IMR-90 (cell line): ENCODE measurements around the gene SEL1L3.

Experiments
- BHLHE40 ChIP-seq: fragments of 150-350 bp; IDR thresholded peaks from 2 replicates; pipeline ENCODE4 v1.6.1; 2016; ENCODE audit warnings: mild to moderate bottlenecking, low read depth, low read length
- CTCF ChIP-seq: conservative IDR thresholded peaks from 2 replicates; pipeline ENCODE4 v1.5.1; 2012; ENCODE audit warnings: mild to moderate bottlenecking, low read depth, low read length, improper control_type of control experiment
- MAFK ChIP-seq: IDR thresholded peaks from 2 replicates; pipeline ENCODE4 v1.6.1; 2012; ENCODE audit warnings: low read depth, low read length, improper control_type of control experiment
- NFE2L2 ChIP-seq: fragments of 150-350 bp; IDR thresholded peaks from 2 replicates; pipeline ENCODE4 v1.6.1; 2016; ENCODE audit warnings: low read depth, mild to moderate bottlenecking, low read length

DNA sequence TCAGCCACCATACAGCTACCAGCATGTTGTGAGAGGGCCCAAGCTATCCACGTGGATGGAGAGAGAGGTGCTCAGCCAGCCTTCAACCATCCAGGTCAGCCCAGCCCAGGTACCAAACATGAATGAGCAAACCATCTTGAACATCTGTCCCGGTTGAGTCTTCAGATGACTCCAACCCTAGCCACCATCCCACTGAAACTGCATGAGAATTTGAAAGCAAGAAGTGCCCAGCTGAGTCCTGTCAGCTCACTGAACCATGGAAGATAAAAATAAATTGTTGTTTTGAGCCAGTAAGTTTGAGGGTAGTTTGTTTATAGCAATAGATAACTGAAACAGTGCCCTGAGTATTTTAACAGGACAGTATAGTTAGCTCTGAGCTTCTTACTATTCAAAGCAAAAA lies 7.3 kb upstream of the SEL1L3 start:
- TF ChIP-seq CTCF (no peak), BHLHE40 (no peak), NFE2L2 (no peak), MAFK (no peak)
